Measurements from ENCODE around the gene HTT.

HTT gene

DNA sequence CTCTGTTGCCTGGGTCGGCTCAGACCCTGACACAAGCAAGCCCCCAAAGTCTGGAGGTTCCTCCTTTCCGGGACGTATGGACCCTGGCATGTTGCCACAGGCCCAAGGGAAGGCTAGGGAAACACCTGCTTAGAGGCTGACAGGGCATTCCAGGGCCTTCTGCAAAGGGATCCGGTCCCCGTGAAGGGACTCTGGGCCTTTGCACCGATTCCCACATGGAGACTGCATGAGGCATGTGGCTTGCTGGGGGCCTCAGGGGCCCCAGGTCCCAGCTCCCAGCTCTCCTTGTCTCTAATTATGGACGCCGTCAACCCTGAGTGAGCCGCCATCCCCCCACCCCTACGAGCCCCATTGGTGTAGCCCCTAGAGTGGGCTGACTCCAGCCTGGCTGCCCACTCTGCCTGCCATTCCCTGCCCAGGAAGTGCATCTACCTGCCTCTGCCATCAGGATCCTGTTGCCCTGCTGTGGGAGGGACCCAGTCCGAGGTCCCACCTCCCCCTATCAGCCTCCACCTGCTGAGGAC lies 214.2 kb downstream of the HTT start:
- no peak for DNase-seq (ENCODE audit: low read depth in 3 of 3)

DNA sequence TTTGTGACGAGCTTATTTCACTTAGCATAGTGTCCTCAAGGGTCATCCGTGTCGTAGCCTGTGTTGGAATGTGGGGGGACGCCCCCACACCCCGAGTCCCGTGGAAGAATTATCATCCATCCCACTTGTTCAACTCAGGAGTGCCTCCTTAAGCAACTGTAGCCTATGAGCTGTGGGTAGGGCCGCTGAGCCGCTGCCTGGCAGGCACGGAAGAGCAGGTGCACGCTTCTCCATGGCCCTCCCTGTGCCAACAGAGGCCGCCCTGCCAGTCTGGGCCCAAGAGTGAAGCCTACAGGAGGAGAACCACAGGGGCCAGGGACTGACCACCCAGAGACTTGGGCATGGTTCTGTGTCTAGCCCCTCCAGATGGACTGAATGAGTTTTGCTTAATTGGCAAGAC lies 216.0 kb downstream of the HTT start:
- DNase-seq (ENCODE audit: low read depth in 3 of 3) = no peak

DNA sequence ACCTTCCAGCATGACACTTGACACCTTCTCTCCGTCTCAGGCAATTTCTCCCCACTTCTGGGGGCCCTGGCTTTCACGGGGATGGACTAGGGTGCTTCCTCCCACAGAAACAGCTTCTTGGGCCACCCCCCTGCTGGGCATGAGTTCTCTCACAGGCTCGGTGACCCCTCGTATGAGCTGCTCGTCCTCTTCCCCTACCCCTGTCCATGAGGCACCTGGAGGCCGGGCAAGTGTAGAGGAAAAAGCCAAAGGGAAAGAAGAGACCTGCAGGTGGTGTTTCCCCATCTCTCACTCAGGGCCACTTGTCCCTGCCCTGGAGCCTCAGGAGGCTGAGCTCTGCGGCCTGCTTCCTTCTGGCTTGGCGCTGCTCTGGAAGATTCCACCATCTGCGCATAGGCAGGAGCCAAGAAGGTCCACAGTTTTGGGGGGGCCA lies 216.4 kb downstream of the HTT start:
- DNase-seq (ENCODE audit: low read depth in 3 of 3) = no peak

DNA sequence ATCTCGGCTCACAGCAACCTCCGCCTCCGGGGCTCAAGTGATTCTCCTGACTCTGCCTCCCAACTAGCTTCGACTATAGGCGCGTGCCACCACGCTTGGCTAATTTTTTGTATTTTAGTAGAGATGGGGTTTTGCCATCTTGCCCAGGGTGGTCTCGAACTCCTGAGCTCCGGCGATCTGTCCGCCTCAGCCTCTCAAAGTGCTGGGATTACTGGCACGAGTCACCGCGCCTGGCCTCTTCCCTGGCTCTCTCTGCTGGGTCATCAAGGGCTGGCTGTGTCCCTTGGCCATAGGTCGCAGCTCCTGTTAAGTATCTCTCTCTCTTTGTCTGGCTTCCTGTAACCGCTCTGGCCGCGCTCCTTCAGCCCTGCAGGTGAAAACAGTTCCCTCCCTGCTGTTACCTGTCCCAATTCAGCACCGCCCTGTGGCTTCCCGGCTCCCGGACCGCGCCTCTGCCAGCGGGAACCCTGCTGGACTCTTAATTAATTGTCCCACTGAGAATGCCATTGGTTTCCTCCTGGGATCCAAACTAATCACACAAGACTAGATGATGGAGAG lies 217.0 kb downstream of the HTT start:
- no peak for DNase-seq (ENCODE audit: low read depth in 3 of 3)

DNA sequence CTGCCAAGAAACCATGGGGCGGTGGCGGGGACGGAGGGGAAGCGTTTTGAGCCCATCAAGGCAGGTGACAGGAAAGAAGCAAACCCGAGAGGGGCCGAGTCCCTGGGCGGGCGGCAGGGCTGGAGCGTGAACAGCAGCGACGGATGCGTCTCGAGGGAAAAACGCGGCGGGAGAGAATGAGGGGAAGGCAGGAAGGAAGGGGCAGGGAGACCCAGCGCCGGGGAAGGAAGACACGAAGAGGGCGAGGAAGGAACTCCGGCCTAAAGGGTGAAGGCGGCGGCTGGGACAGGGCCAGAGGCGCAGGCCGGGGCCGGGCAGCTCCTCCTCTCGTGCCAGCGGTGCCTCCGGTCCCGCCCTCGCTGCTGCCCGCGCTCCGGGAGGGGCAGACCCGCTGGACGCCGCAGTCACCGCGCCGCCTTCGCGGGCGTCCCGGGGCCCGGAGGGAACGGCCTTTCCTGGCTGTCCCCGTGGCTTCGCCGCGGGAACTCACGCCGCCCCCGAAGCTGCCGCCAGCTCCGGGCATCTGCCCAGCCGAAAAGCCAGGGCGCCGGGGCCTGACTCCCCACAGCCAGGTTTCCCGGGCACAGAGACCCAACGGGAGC lies 217.6 kb downstream of the HTT start:
- peak in 1 of 3 experiments; percentile 25 for DNase-seq (ENCODE audit: low read depth in 3 of 3)

DNA sequence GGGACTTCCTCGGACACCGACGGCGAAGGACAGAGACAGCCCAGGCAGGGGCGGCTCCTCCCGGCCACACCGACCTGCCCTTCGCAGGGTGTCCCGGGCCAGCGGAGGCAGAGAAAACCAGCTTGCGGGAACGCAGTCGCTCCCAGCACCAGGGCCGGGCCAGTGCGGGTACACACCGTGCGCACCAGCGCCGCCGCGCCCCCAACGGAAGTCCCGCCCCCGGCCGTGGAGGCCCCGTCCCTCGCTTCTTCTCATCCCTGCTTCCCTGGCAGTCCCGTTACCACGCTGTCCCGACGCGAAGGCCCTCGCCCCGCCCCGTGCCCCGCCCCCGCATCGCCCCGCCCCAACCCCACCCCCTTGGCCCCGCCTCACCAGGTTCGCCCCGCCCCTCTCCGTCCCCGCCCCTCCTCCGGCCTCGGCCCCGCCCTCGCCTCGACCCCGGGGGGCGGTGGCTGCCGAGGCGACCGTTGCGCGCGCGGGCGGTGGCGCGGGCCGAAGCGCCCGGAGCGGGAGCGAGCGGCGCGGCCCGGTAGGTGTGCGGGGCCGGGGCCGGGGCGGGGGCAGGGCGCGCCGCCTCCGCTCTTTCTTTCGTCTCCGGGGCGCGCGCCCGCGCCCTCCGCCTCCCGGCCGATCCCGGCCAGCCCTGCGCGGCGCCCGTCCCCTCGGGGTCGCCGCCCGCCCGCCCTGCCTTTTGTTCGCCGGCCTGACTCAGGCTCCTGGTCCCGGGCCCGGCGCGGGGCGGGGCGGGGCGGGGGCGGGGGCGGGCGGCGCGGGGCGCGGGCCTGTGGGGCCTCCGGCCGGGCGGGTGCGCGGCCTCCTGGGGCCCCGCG lies 218.3 kb downstream of the HTT start, which contains the start of gene RGS12:
Gene RGS12, plus strand, starts transcription at position 451 of the 830 bp plus-strand sequence. CDS start 23,150 bp downstream, outside the sequence.
- peak; percentile 80 to 91 (median 82) for DNase-seq (ENCODE audit: low read depth in 3 of 3)
